Activated CD4-positive, alpha-beta T cell treated with anti-CD3 and anti-CD28 coated beads, Interleukin-2, amount 10 ng/mL, durations not matched to agents 7 days and 5 days (primary cell): ENCODE data around the gene LY6G6D. TPM values are rescaled to one million over a fixed set of nuclear protein-coding genes. Genes with fewer than 3 reads are reported as not detected.
"Not testable (repeated sequence)": the region's sequence is repeated elsewhere in the genome, so short reads cannot be mapped to it uniquely, and the experiment has no call there.

Experiments used
- CTCF ChIA-PET: fragments of 350-600 bp; sonication (Branson Sonifier 250); formaldehyde crosslinking; loops from one replicate; lab custom pipeline; 2021; ENCODE audit warnings: antibody characterized with exemption; lab: Charles Lee
- POLR2A ChIA-PET: fragments of 350-600 bp; sonication (Branson Sonifier 250); formaldehyde crosslinking; loops from one replicate; lab custom pipeline; 2021; ENCODE audit warnings: antibody characterized with exemption; lab: Charles Lee
- DNase-seq: peaks from one replicate; pipeline ENCODE4 v3.0.0-alpha.2; 2020
- H3K27ac Mint-ChIP-seq: one replicate; pipeline ENCODE4 v1.8.0; 2021; ENCODE audit warnings: mild to moderate bottlenecking, moderate library complexity, mixed read lengths
- H3K27me3 Mint-ChIP-seq: one replicate; pipeline ENCODE4 v1.8.0; 2021; ENCODE audit warnings: mixed read lengths
- H3K36me3 Mint-ChIP-seq: one replicate; pipeline ENCODE4 v1.8.0; 2021; ENCODE audit warnings: low read depth, mixed read lengths
- H3K4me1 Mint-ChIP-seq: one replicate; pipeline ENCODE4 v1.8.0; 2021; ENCODE audit warnings: mixed read lengths
- H3K4me3 Mint-ChIP-seq: one replicate; pipeline ENCODE4 v1.8.0; 2021; ENCODE audit warnings: mild to moderate bottlenecking, moderate library complexity, mixed read lengths
- H3K9me3 Mint-ChIP-seq: one replicate; pipeline ENCODE4 v1.8.0; 2021; ENCODE audit warnings: mixed read lengths
- total RNA-seq, 2 experiments: library from RNA; stranded (reverse); gene quantifications; one replicate each; pipeline ENCODE4 v1.2.3, GENCODE V29; 2021

LY6G6D gene
- total RNA-seq, 2 experiments from 2014 or later = not detected

DNA sequence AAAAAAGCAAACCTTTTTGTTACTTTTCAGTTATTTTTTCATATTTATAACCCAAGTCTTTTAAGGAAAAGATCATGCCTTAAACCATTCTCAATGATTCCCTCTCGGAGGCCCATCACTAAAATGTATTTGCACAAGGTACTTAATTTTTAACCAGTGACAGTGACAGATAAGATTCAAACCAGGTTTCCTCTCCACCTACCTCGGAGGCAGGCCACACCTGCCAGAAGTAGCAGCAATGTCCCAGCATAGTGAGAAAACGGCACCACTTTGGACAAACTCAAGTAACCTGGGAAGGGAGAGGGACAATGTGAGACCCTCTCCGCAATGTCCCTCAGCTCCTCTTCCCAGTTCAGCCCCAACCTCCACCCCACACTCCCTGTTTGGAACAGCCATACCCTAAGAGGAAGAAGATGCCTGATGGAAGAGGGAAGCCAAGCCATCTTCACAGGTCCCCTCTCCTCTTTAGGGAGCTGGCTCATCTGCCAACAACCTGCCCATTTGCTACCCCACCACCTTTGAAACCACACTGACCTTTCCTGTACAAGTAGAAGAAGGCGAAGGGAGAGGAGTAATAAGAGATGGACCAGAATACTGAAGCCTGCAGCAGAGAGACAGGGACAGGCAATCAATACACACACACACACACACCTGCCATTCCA is 14.3 kb upstream of the LY6G6D start:
- H3K36me3 Mint-ChIP-seq = peaks cover 31% of the 10 kb centered on the region
- POLR2A ChIA-PET = no interaction called here

GRCh38 chr6:31701666-31702404 is 13.3 kb upstream of the LY6G6D start:
- Mint-ChIP-seq H3K27ac (peak overlapping the region; percentile 96), H3K9me3 (no peaks in the 10 kb centered on the region), H3K36me3 (peaks cover 27% of the 10 kb centered on the region), H3K4me3 (peak overlapping the region; percentile 96), H3K27me3 (no peaks in the 10 kb centered on the region), H3K4me1 (peaks cover 35% of the 10 kb centered on the region)
- ChIA-PET CTCF (interaction anchor here (1.4 to 2.2 kb wide), 2 partner anchors 18 to 68 kb away, joined by 3 to 8 read pairs; no protein-coding TSS in a partner anchor), POLR2A (interaction anchor here (0.6 kb wide), 1 partner anchor 389 kb away, joined by 3 read pairs; no protein-coding TSS in a partner anchor)
- no peak for DNase-seq

More for the DNA sequence above, 14.3 kb upstream of the LY6G6D start:
- Mint-ChIP-seq H3K4me1 (peaks cover 35% of the 10 kb centered on the region), H3K4me3 (peak overlapping the region; percentile 96), H3K27ac (peak overlapping the region; percentile 66), H3K9me3 (no peaks in the 10 kb centered on the region), H3K27me3 (no peaks in the 10 kb centered on the region)
- DNase-seq = no peak
- CTCF ChIA-PET = no interaction called here

- H3K4me1 Mint-ChIP-seq = peaks cover 32% of the 10 kb centered on the region
- no peak for DNase-seq
- ChIA-PET POLR2A (interaction anchor here (0.6 kb wide), 1 partner anchor 388 kb away, joined by 3 read pairs; no protein-coding TSS in a partner anchor), CTCF (interaction anchor here (0.6 to 2.2 kb wide), 6 partner anchors 9 to 151 kb away, joined by 3 to 8 read pairs (median 3); no protein-coding TSS in a partner anchor)
- H3K36me3 Mint-ChIP-seq = peaks cover 24% of the 10 kb centered on the region
- no peaks in the 10 kb centered on the region for H3K27me3 Mint-ChIP-seq
- H3K27ac Mint-ChIP-seq = peak overlapping the region; percentile 96
- H3K4me3 Mint-ChIP-seq = peak overlapping the region; percentile 96
- H3K9me3 Mint-ChIP-seq = no peaks in the 10 kb centered on the region
These were observed 12.7 kb upstream of the LY6G6D start for GRCh38 chr6:31702405-31702818.

- CTCF ChIA-PET = interaction anchor here (0.6 to 2.2 kb wide), 9 partner anchors 9 to 273 kb away, joined by 3 to 8 read pairs (median 3); no protein-coding TSS in a partner anchor
- no peaks in the 10 kb centered on the region for H3K9me3 Mint-ChIP-seq
- H3K36me3 Mint-ChIP-seq = peaks cover 19% of the 10 kb centered on the region
- DNase-seq = peak; percentile 98
- peaks cover 26% of the 10 kb centered on the region for H3K4me1 Mint-ChIP-seq
- H3K27me3 Mint-ChIP-seq = no peaks in the 10 kb centered on the region
- POLR2A ChIA-PET = interaction anchor here (0.6 to 0.9 kb wide), 2 partner anchors 34 to 388 kb away, joined by 3 to 7 read pairs; no protein-coding TSS in a partner anchor
- peak within 1 kb of the TSS; percentile 96 for H3K4me3 Mint-ChIP-seq
- H3K27ac Mint-ChIP-seq = peak within 1 kb of the TSS; percentile 96
These were observed 12.1 kb upstream of the LY6G6D start, which contains the start of gene ABHD16A for GRCh38 chr6:31702819-31703716. ABHD16A (minus strand) TSS chr6:31703324; CDS start chr6:31703281, 43 bp downstream.

- no peak for DNase-seq
- H3K27me3 Mint-ChIP-seq = no peaks in the 10 kb centered on the region
- peaks cover 12% of the 10 kb centered on the region for H3K36me3 Mint-ChIP-seq
- H3K9me3 Mint-ChIP-seq = no peaks in the 10 kb centered on the region
- H3K4me1 Mint-ChIP-seq = peaks cover 28% of the 10 kb centered on the region
- ChIA-PET CTCF (interaction anchor here (0.6 kb wide), 2 partner anchors 81 to 195 kb away, joined by 3 read pairs; no protein-coding TSS in a partner anchor), POLR2A (no interaction called here)
- H3K4me3 Mint-ChIP-seq = no peak overlapping the region
- no peak overlapping the region for H3K27ac Mint-ChIP-seq
These were observed 9.2 kb upstream of the LY6G6D start for GRCh38 chr6:31705931-31706330.

DNA sequence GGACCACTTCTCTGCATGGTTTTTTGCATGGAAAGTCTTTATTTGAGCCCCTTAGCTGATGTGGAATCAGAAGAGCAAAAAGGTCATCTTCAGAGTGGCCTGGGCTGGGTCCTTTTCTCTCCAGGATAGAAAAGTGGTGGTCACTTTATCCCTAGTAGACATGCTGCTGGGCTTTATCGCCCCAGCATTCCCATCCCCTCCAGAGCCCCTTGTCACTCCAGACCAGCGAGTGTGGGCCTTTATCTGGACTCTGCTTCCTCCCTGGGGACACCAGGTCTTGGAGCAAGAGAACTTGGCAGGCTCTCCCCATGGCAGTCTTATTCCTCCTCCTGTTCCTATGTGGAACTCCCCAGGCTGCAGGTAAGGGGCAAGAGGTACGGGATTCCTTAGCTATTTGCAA is 8.5 kb upstream of the LY6G6D start, which contains the start of gene LY6G6F:
TSS of gene LY6G6F (plus strand) at position 268 of the 400 bp plus-strand sequence. CDS start at position 309, 41 bp downstream.
- Mint-ChIP-seq H3K36me3 (peaks cover 7% of the 10 kb centered on the region), H3K9me3 (no peaks in the 10 kb centered on the region), H3K4me3 (no peak within 1 kb of the TSS), H3K4me1 (peaks cover 28% of the 10 kb centered on the region), H3K27ac (no peak within 1 kb of the TSS), H3K27me3 (no peaks in the 10 kb centered on the region)
- ChIA-PET POLR2A (no interaction called here), CTCF (interaction anchor here (0.6 kb wide), 1 partner anchor 194 kb away, joined by 3 read pairs; no protein-coding TSS in a partner anchor)
- DNase-seq = no peak

DNA sequence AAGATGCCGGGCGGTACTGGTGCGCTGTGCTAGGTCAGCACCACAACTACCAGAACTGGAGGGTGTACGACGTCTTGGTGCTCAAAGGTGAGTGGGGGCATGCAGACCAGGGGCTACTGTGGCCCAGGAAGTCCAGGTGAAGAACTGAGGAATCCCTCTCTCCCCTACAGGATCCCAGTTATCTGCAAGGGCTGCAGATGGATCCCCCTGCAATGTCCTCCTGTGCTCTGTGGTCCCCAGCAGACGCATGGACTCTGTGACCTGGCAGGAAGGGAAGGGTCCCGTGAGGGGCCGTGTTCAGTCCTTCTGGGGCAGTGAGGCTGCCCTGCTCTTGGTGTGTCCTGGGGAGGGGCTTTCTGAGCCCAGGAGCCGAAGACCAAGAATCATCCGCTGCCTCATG is 7.4 kb upstream of the LY6G6D start:
- CTCF ChIA-PET = no interaction called here
- no peaks in the 10 kb centered on the region for H3K9me3 Mint-ChIP-seq
- DNase-seq = no peak
- peaks cover 1% of the 10 kb centered on the region for H3K36me3 Mint-ChIP-seq
- H3K4me1 Mint-ChIP-seq = peaks cover 31% of the 10 kb centered on the region
- peaks cover 1% of the 10 kb centered on the region for H3K27me3 Mint-ChIP-seq
- no peak overlapping the region for H3K27ac Mint-ChIP-seq
- POLR2A ChIA-PET = no interaction called here
- H3K4me3 Mint-ChIP-seq = no peak overlapping the region

- Mint-ChIP-seq H3K27me3 (peaks cover 5% of the 10 kb centered on the region), H3K4me3 (no peak overlapping the region), H3K9me3 (no peaks in the 10 kb centered on the region), H3K4me1 (peaks cover 32% of the 10 kb centered on the region), H3K36me3 (no peaks in the 10 kb centered on the region), H3K27ac (no peak overlapping the region)
- POLR2A ChIA-PET = no interaction called here
- CTCF ChIA-PET = no interaction called here
- no peak for DNase-seq
These were observed 6.9 kb upstream of the LY6G6D start for GRCh38 chr6:31708224-31708623.

GRCh38 chr6:31709157-31709556 is 6.0 kb upstream of the LY6G6D start:
- peaks cover 29% of the 10 kb centered on the region for H3K4me1 Mint-ChIP-seq
- H3K36me3 Mint-ChIP-seq, H3K27me3 Mint-ChIP-seq, H3K9me3 Mint-ChIP-seq, H3K4me3 Mint-ChIP-seq, POLR2A ChIA-PET, DNase-seq, H3K27ac Mint-ChIP-seq: not testable (repeated sequence)
- CTCF ChIA-PET = interaction anchor here (1.2 kb wide), 1 partner anchor 22 kb away, joined by 6 read pairs; no protein-coding TSS in a partner anchor

- CTCF ChIA-PET = interaction anchor here (0.5 to 1.1 kb wide), 3 partner anchors 17 to 144 kb away, joined by 3 read pairs; no protein-coding TSS in a partner anchor
- peaks cover 29% of the 10 kb centered on the region for H3K4me1 Mint-ChIP-seq
- POLR2A ChIA-PET = no interaction called here
- no peak for DNase-seq
- H3K4me3 Mint-ChIP-seq = no peak overlapping the region
- H3K9me3 Mint-ChIP-seq = no peaks in the 10 kb centered on the region
- peak overlapping the region; percentile 48 for H3K27ac Mint-ChIP-seq
- peaks cover 7% of the 10 kb centered on the region for H3K27me3 Mint-ChIP-seq
- H3K36me3 Mint-ChIP-seq = no peaks in the 10 kb centered on the region
These were observed 4.5 kb upstream of the LY6G6D start for GRCh38 chr6:31710523-31711219.

GRCh38 chr6:31711233-31711632 is 3.9 kb upstream of the LY6G6D start:
- POLR2A ChIA-PET = no interaction called here
- peak overlapping the region; percentile 72 for H3K27ac Mint-ChIP-seq
- DNase-seq = no peak
- H3K4me1 Mint-ChIP-seq = peaks cover 29% of the 10 kb centered on the region
- H3K4me3 Mint-ChIP-seq = no peak overlapping the region
- no peaks in the 10 kb centered on the region for H3K36me3 Mint-ChIP-seq
- peaks cover 7% of the 10 kb centered on the region for H3K27me3 Mint-ChIP-seq
- no peaks in the 10 kb centered on the region for H3K9me3 Mint-ChIP-seq
- CTCF ChIA-PET = interaction anchor here (0.5 to 1.4 kb wide), 6 partner anchors 8 to 145 kb away, joined by 3 read pairs; partner anchors contain the start of genes ABHD16A and DDAH2
